Esophagus muscularis mucosa (tissue), 4 donors: Measurements from ENCODE around the gene RAPGEF1.

Experiments
- CTCF ChIP-seq, 3 experiments: fragments of 200-600 bp in 2 of 3; fragments of 450-650 bp in 1 of 3; sonication (generic) in 2 of 3; IDR thresholded peaks; one replicate each; pipeline ENCODE4 v1.5.1; 2017 to 2019; ENCODE audit warnings: antibody characterized with exemption in 3 of 3, mild to moderate bottlenecking in 2 of 3, moderate library complexity in 1 of 3
- EP300 ChIP-seq: sonication (generic); formaldehyde crosslinking; IDR thresholded peaks from one replicate; pipeline ENCODE4 v1.6.1; 2017; ENCODE audit warnings: antibody characterized with exemption
- POLR2A ChIP-seq: fragments of 450-650 bp; IDR thresholded peaks from one replicate; pipeline ENCODE4 v1.6.1; 2017; ENCODE audit warnings: antibody characterized with exemption, moderate library complexity, mild to moderate bottlenecking, low read depth
- POLR2AphosphoS5 ChIP-seq, 2 donors: sonication (generic); formaldehyde crosslinking; IDR thresholded peaks; one replicate each; pipeline ENCODE4 v1.6.1; 2017; ENCODE audit warnings: antibody characterized with exemption in 2 of 2

- TF ChIP-seq CTCF (IDR thresholded peaks at IDR 0.05) (no peak), POLR2A (no peak), POLR2AphosphoS5 (IDR thresholded peaks at IDR 0.05) (no peak), EP300 (no peak)
Observed at GRCh38 chr9:131712151-131712716, 27.6 kb downstream of the RAPGEF1 start.
